Measurements from ENCODE around the gene OR52E6. TPM values are rescaled to one million over a fixed set of nuclear protein-coding genes. Genes with fewer than 3 reads are reported as not detected.

The OR52E6 gene
- total and polyA plus RNA-seq, 12 donors: 0.11 TPM; not detected in 11

DNA sequence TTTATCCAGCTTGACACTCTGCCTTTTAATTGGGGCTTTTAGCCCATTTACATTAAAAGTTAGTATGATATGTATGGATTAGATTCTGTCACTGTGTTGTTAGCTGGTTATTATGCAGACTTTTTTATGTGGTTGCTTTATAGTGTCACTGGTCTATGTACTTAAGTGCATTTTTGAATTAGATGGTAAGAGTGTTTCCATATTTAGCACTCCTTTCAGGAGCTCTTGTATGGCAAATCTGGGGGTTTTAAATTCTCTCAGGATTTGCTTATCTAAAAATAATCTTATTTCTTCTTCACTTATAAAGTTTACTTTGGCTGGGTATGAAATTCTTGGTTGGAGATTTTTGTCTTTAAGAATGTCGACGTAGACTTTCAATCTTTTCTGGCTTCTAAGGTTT lies 4.0 kb downstream of the OR52E6 start:
- WGBS, 4 donors: 74 to 97% (median 83%) methylated on average over 2 of the region's 2 CpGs
- Histone ChIP-seq H3K27ac (no peak overlapping the region), H3K27me3 (no peaks in the 10 kb centered on the region), H3K4me1 (replicated peaks in 1 of 2) (no peaks in the 10 kb centered on the region), H3K4me3 (no peak overlapping the region), H3K9me3 (replicated peaks in 1 of 3) (no peaks in the 10 kb centered on the region), H3K36me3 (replicated peaks in 1 of 2) (no peaks in the 10 kb centered on the region)
- intact Hi-C loops (cut with DNase I): no loop called here
- TF ChIP-seq POLR2A (IDR thresholded peaks at IDR 0.05): no peak
- no peak for TF ChIP-seq CTCF (IDR thresholded peaks at IDR 0.05)
- DNase-seq: no peak

DNA sequence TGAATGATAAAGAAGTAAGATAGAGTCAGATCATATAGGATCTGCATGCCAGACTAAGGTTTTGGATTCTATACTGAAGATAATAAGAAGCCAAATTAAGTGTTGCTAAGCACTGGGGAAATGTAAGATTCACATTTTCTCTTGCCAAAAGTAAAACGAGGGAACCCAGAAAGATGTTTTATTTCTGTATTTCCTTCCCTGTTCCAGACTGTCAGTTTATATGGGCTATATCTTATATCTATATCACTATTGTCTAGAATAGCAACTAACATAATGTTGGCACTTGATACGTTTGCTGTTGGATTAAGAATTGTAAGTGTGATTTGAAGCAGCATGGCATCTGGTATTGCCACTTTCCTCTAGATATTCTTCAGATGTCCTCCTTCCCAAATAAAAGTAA lies 8.3 kb downstream of the OR52E6 start:
- no peaks in the 10 kb centered on the region for H3K27me3 ChIP-seq
- DNase-seq: no peak
- no peaks in the 10 kb centered on the region for H3K9me3 ChIP-seq (replicated peaks in 1 of 3)
- no peak overlapping the region for H3K27ac ChIP-seq
- TF ChIP-seq CTCF (IDR thresholded peaks at IDR 0.05): no peak
- no peak for TF ChIP-seq POLR2A (IDR thresholded peaks at IDR 0.05)
- intact Hi-C loops (cut with DNase I): no loop called here
- H3K4me1 ChIP-seq (replicated peaks in 1 of 2): no peaks in the 10 kb centered on the region
- WGBS, 4 donors: 40 to 50% (median 46%) methylated on average over 2 of the region's 2 CpGs
- H3K4me3 ChIP-seq: no peak overlapping the region
- H3K36me3 ChIP-seq (replicated peaks in 1 of 2): no peaks in the 10 kb centered on the region

GRCh38 chr11:5831196-5831829 lies 10.4 kb downstream of the OR52E6 start:
- WGBS, 4 donors: 70 to 81% (median 76%) methylated on average over 6 of the region's 6 CpGs
- no peak overlapping the region for H3K27ac ChIP-seq
- no peak for DNase-seq
- H3K9me3 ChIP-seq (replicated peaks in 1 of 3): no peaks in the 10 kb centered on the region
- TF ChIP-seq CTCF (IDR thresholded peaks at IDR 0.05) (no peak), POLR2A (IDR thresholded peaks at IDR 0.05) (no peak)
- no peaks in the 10 kb centered on the region for H3K27me3 ChIP-seq
- no peaks in the 10 kb centered on the region for H3K36me3 ChIP-seq (replicated peaks in 1 of 2)
- H3K4me1 ChIP-seq (replicated peaks in 1 of 2): no peaks in the 10 kb centered on the region
- intact Hi-C loops (cut with DNase I): no loop called here
- no peak overlapping the region for H3K4me3 ChIP-seq

DNA sequence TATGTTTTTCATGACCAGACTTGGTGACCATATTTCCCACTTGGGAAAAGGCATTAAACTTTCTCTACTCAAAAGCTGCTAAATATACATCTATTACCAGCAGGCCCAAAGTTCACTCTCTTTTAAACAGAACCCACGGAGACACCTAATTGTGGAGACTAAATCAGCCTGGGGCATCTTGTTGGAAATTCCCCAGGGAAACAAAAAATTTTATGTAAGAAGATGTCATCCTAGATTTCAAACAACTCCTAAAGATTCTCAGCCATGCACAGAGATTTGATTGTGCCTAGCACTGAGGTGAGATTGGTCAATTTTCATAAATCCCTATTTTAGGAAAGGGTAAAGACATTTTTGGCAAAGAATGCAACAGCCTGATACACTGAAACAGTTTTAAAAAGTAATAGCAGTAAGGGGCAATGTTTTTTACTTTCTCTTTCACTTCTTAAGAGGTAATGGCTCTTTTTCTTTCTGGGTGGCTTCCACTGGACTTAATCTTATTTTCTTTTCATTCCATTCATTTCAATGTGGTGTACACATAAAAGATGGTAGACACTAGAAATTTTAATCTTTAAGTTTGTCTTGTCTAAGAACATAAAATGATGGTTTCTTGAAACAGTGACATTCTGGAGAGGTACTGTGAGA lies 23.3 kb downstream of the OR52E6 start:
- intact Hi-C loops (cut with DNase I): no loop called here
- Histone ChIP-seq H3K9me3 (replicated peaks in 1 of 3) (no peaks in the 10 kb centered on the region), H3K27me3 (peaks cover 3% of the 10 kb centered on the region), H3K4me3 (peak overlapping the region in 1 of 4 donors; percentile 22), H3K36me3 (replicated peaks in 1 of 2) (no peaks in the 10 kb centered on the region), H3K4me1 (replicated peaks in 1 of 2) (no peaks in the 10 kb centered on the region), H3K27ac (no peak overlapping the region)
- no peak for DNase-seq
- no peak for TF ChIP-seq POLR2A (IDR thresholded peaks at IDR 0.05)
- no peak for TF ChIP-seq CTCF (IDR thresholded peaks at IDR 0.05)
- 49 to 57% (median 55%) methylated on average over 1 of the region's 1 CpG for WGBS, 4 donors
